HG03439 (cell line): ENCODE results near the gene SPIB.
"Not testable (repeated sequence)": the region's sequence is repeated elsewhere in the genome, so short reads cannot be mapped to it uniquely, and the experiment has no call there.

ENCODE experiments used
- ATAC-seq: cut with Tn5 transposase; IDR thresholded peaks from one replicate; pipeline ENCODE4 v1.9.1; 2021; ENCODE audit warnings: mild to moderate bottlenecking, moderate library complexity; ENCODE audit not compliant: unreplicated experiment

SPIB gene

GRCh38 chr19:50390952-50391351 is 27.8 kb upstream of the SPIB start:
- ATAC-seq = not testable (repeated sequence)

DNA sequence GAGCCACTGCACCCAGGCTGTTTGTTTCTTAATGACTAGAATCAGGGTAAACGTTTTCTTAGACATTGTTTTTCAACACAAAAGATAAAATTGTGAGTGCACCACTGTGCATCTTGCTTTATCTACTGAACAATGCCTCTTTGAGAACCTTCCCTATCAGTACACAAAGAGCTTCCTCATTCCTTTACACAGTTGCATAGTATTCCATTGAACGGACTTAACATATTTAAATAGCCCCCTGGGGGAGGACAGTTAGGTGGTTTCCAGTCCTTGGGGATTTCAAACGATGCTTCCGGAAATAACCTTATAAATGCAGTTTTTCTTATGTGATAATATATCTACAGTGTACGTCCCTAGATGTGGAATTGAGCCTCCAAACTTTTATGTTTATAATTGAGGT is 26.0 kb upstream of the SPIB start:
- ATAC-seq = no peak

- no peak for ATAC-seq
Measured at GRCh38 chr19:50393589-50393988, 25.1 kb upstream of the SPIB start.

DNA sequence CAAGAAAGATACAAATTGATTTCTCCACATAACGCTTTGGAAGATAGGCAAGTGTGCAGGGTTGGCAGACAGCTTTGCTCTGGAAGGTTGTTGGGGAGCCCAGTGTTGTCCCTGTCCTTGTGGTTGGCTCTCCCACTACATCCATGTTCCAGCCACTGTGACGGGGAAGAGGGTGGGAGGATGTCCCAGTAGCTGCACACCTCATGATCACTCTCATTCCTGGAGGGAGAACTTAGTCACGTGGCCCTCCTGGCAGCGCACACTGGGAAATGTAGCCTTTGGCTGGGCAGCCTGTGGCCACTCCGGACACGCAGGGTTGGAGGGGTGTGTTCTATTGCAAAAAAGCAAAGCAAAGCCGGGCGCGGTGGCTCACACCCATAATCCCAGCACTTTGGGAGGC is 24.7 kb upstream of the SPIB start:
- ATAC-seq = no peak

DNA sequence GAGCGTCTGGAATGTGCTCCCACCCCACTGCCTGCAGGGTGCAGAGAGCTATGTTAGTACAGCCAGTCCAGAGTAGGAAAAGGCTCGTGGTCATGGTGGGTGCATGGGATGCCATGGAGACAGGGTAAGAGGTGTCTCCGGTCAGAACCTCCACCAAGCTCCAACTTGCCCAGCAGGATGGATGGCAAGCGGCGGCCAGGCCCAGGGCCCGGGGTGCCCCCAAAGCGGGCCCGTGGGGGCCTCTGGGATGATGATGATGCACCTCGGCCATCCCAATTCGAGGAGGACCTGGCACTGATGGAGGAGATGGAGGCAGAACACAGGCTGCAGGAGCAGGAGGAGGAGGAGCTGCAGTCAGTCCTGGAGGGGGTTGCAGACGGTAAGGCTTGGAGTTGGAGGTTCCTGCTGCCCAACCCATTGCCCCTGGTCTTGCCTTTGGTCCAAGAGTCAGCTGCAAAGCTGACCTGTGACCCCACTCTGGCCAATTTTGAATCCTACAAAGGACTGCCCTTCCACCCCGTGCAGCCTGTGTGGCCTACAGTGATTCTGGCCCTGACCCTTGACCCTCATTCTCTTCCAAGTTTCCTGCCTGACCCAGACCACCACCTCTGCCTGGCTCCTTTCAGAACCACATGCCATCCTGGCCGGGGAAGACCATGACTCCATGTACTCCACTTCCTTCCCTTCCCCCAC is 19.9 kb upstream of the SPIB start:
- ATAC-seq = no peak

DNA sequence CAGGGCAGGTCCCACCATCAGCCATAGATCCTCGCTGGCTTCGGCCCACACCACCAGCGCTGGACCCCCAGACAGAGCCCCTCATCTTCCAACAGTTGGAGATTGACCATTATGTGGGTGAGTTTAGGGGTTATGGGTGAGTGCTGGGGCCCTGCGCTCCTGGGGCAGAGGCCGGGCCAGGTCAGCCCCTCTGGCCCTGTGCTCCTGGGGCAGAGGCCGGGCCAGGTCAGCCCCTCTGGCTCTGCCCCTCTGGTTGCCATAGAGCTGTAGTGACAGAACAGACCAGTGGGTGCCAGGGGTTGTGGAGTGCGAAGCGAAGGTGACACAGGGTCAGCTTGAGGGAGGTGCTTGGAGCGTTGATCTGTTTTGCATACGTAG is 19.4 kb upstream of the SPIB start:
- no peak for ATAC-seq

DNA sequence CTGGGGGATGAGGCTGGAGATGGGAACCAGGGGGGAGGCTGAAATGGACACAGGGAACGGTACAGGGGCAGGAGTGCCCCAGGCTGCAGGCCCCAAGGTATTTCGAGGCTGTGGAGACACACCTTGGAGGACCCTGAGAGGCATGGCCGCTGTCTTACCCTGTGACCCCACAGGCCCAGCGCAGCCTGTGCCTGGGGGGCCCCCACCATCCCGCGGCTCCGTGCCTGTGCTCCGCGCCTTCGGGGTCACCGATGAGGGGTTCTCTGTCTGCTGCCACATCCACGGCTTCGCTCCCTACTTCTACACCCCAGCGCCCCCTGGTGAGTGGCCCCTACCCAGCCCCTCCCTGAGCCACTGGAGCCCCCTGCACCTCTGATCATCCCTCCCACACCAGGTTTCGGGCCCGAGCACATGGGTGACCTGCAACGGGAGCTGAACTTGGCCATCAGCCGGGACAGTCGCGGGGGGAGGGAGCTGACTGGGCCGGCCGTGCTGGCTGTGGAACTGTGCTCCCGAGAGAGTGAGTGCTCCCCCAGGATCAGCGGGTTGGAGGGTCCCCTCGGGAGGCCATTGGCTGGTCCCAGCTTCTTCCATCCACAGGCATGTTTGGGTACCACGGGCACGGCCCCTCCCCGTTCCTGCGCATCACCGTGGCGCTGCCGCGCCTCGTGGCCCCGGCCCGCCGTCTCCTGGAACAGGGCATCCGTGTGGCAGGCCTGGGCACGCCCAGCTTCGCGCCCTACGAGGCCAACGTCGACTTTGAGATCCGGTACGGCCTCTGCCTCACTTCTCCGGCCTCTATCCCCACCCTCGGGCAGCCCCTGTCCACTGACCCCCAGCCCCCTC is 16.9 kb upstream of the SPIB start:
- ATAC-seq = no peak

- no peak for ATAC-seq
Measured at GRCh38 chr19:50402544-50403301, 16.0 kb upstream of the SPIB start.

DNA sequence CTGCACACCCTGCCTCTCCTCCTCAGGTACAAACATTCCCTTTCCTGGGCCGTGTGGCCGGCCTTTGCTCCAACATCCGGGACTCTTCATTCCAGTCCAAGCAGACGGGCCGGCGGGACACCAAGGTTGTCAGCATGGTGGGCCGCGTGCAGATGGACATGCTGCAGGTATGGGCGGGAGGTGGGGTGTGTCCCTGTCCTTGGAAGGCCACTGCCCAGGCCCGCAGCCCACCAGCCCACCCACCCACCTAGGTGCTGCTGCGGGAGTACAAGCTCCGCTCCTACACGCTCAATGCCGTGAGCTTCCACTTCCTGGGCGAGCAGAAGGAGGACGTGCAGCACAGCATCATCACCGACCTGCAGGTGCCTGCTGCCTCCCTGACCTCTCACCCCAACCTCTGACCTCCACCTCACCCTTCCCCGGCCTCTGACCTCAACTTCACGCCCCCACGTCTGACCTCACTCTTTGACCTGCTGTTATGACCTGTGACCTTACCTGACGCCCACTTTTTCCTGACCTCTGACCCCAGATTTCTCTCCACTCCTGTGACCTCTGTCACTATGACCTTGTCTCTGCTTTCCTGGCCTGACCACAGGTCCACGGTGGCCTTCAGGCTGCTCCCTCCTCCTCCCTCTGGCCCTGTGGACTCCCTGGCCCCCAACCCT is 12.4 kb upstream of the SPIB start:
- no peak for ATAC-seq

DNA sequence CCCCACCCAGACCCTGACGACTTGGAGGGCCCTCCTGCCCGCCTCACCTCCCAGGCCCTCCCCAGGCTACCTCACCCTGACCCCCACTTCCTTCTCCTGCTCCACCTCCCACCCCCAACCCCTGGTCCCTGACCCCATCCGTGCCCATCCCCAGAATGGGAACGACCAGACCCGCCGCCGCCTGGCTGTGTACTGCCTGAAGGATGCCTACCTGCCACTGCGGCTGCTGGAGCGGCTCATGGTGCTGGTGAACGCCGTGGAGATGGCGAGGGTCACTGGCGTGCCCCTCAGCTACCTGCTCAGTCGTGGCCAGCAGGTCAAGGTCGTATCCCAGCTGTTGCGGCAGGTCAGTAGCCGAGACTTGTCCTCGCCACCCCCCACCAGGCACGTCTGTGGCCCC is 11.9 kb upstream of the SPIB start:
- no peak for ATAC-seq

DNA sequence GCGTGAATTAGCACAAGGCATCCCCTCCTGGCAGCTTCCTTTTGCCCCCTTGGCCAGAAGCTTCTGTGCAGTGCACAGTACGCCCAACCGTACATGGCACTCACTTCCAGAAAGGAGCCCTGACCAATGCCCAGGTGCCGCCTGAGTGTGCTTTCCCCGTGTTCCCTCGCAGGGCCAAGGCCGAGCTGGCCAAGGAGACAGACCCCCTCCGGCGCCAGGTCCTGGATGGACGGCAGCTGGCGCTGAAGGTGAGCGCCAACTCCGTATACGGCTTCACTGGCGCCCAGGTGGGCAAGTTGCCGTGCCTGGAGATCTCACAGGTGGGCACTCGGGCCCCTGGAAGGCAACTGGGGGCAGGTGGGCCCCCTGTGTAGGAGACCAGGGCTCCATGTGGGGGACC is 9.4 kb upstream of the SPIB start:
- ATAC-seq = no peak

- ATAC-seq = no peak
Measured at GRCh38 chr19:50410109-50410508, 8.6 kb upstream of the SPIB start.

GRCh38 chr19:50412419-50412818 is 6.3 kb upstream of the SPIB start:
- no peak for ATAC-seq

DNA sequence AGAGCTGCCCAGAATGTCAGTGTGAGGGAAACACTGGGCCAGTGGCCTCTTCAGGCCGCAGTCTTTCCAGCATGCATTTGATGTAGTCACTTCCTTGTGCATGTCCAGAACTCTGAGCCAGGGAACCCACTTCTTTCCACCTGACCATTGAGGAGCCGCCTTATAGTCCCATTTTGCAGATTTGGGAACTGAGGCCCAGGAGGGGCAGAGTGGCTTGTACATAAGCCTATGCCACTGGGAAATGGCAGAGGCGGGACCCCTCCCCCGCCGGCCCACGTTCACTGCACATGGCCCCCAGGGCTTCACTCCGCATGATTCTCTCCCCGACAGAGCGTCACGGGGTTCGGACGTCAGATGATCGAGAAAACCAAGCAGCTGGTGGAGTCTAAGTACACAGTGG is 5.6 kb upstream of the SPIB start:
- no peak for ATAC-seq

DNA sequence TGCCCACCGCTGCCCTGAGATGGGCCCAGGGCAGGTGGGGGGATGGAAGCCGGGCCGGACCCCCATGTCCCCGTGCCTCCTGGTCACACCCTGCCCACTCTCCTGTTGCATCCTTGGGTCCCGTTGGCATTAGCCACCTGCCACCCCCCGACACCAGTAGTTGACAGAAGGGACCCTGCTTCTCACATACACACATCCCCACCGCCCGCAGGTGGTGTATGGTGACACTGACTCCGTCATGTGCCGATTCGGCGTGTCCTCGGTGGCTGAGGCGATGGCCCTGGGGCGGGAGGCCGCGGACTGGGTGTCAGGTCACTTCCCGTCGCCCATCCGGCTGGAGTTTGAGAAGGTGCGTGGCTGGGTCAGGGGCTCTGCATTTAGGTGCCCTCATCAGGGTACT is 5.2 kb upstream of the SPIB start:
- ATAC-seq = no peak

GRCh38 chr19:50414864-50415660 is 3.7 kb upstream of the SPIB start:
- ATAC-seq = no peak

DNA sequence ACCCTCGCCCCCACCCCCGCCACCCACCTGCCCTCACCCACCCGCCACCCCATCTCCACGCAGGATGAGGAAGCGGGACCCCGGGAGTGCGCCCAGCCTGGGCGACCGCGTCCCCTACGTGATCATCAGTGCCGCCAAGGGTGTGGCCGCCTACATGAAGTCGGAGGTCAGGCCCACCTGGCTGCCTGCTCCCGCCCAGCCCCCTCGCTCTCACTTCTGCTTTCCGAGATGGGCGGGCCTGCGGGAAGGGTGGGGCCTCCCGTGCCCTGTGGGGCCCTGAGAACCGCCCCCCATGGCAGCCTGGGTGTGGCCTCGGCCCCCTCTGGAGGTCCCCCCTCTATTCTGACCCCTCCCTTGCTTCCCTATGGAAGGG is 3.1 kb upstream of the SPIB start:
- peak; percentile 42 for ATAC-seq

- ATAC-seq = no peak
Measured at GRCh38 chr19:50416034-50416977, 2.4 kb upstream of the SPIB start.
